ENCODE data around the gene VPS41.
"Not testable (repeated sequence)": the region's sequence is repeated elsewhere in the genome, so short reads cannot be mapped to it uniquely, and the experiment has no call there.

VPS41 gene

GRCh38 chr7:38862666-38863065 lies 46.3 kb downstream of the VPS41 start:
- H3K4me3 ChIP-seq (ENCODE audit: low read depth, low read length), result no peak overlapping the region
- peaks cover under 1% of the 10 kb centered on the region; the same call in 1 of the 2 replicates for H3K36me3 ChIP-seq
- no peaks in the 10 kb centered on the region for H3K27me3 ChIP-seq (ENCODE audit: insufficient read depth, low read depth, severe bottlenecking)
- TF ChIP-seq CTCF (IDR thresholded peaks at IDR 0.05; ENCODE audit: low read depth, low read length), result no peak
- H3K27ac ChIP-seq, result no peak overlapping the region
- no peaks in the 10 kb centered on the region for H3K9me3 ChIP-seq (ENCODE audit: severe bottlenecking)
- no peak for DNase-seq

- no peak for TF ChIP-seq CTCF (IDR thresholded peaks at IDR 0.05; ENCODE audit: low read depth, low read length)
- Histone ChIP-seq H3K36me3 (no peaks in the 10 kb centered on the region), H3K4me3 (ENCODE audit: low read depth, low read length) (no peak overlapping the region), H3K27me3 (ENCODE audit: insufficient read depth, low read depth, severe bottlenecking) (no peaks in the 10 kb centered on the region), H3K27ac (no peak overlapping the region), H3K9me3 (ENCODE audit: severe bottlenecking) (no peaks in the 10 kb centered on the region)
- DNase-seq, result no peak
These were observed 50.6 kb downstream of the VPS41 start for GRCh38 chr7:38858259-38858884.

- Histone ChIP-seq H3K27me3 (ENCODE audit: insufficient read depth, low read depth, severe bottlenecking) (no peaks in the 10 kb centered on the region), H3K9me3 (ENCODE audit: severe bottlenecking) (no peaks in the 10 kb centered on the region), H3K4me3 (ENCODE audit: low read depth, low read length) (no peak overlapping the region), H3K36me3 (no peaks in the 10 kb centered on the region), H3K27ac (no peak overlapping the region)
- no peak for TF ChIP-seq CTCF (IDR thresholded peaks at IDR 0.05; ENCODE audit: low read depth, low read length)
- DNase-seq, result no peak
These were observed 53.1 kb downstream of the VPS41 start for GRCh38 chr7:38855867-38856266.

- no peak for DNase-seq
- no peak overlapping the region for H3K4me3 ChIP-seq (ENCODE audit: low read depth, low read length)
These were observed 53.6 kb downstream of the VPS41 start for GRCh38 chr7:38855386-38855785.

GRCh38 chr7:38854947-38855346 lies 54.0 kb downstream of the VPS41 start:
- DNase-seq; H3K9me3 ChIP-seq (ENCODE audit: severe bottlenecking); H3K36me3 ChIP-seq; H3K4me3 ChIP-seq (ENCODE audit: low read depth, low read length); H3K27me3 ChIP-seq (ENCODE audit: insufficient read depth, low read depth, severe bottlenecking); H3K27ac ChIP-seq: not testable (repeated sequence)

More at GRCh38 chr7:38855386-38855785, 53.6 kb downstream of the VPS41 start:
- Histone ChIP-seq H3K27ac (no peak overlapping the region), H3K36me3 (no peaks in the 10 kb centered on the region), H3K9me3 (ENCODE audit: severe bottlenecking) (no peaks in the 10 kb centered on the region), H3K27me3 (ENCODE audit: insufficient read depth, low read depth, severe bottlenecking) (no peaks in the 10 kb centered on the region)
- no peak for TF ChIP-seq CTCF (IDR thresholded peaks at IDR 0.05; ENCODE audit: low read depth, low read length)

- TF ChIP-seq CTCF (IDR thresholded peaks at IDR 0.05; ENCODE audit: low read depth, low read length), result no peak
- Histone ChIP-seq H3K36me3 (no peaks in the 10 kb centered on the region), H3K27ac (no peak overlapping the region), H3K27me3 (ENCODE audit: insufficient read depth, low read depth, severe bottlenecking) (no peaks in the 10 kb centered on the region), H3K4me3 (ENCODE audit: low read depth, low read length) (no peak overlapping the region), H3K9me3 (ENCODE audit: severe bottlenecking) (no peaks in the 10 kb centered on the region)
- no peak for DNase-seq
These were observed 57.7 kb downstream of the VPS41 start for GRCh38 chr7:38851321-38851720.

Measured in WERI-Rb-1 (cell line).